GM06990 (cell line): Measurements from ENCODE around the gene IP6K1.

Experiments used
- DNase-seq: peaks from one replicate; pipeline ENCODE4 v3.0.0-alpha.2; 2011; ENCODE audit not compliant: insufficient read length; ENCODE audit errors: extremely low read depth
- H3K27me3 ChIP-seq: replicated peaks from 2 replicates; pipeline ENCODE4 v1.6.0; 2011; ENCODE audit warnings: low read length; ENCODE audit not compliant: control insufficient read depth, insufficient read depth
- H3K36me3 ChIP-seq: 2 replicates; pipeline ENCODE4 v1.5.1; 2011; ENCODE audit warnings: low read length; ENCODE audit not compliant: control insufficient read depth, insufficient read depth
- H3K4me3 ChIP-seq: replicated peaks from 2 replicates; pipeline ENCODE4 v1.5.1; 2011; ENCODE audit warnings: low read depth, mild to moderate bottlenecking, control low read depth, low read length
- CTCF ChIP-seq: IDR thresholded peaks from 2 replicates; pipeline ENCODE4 v1.5.1; 2011; ENCODE audit warnings: low read length, control low read depth, mild to moderate bottlenecking, inconsistent platforms; ENCODE audit not compliant: insufficient read depth, poor library complexity, severe bottlenecking

IP6K1 gene

GRCh38 chr3:49733551-49733950, 52.8 kb downstream of the IP6K1 start:
- DNase-seq, result no peak
- Histone ChIP-seq H3K4me3 (no peak overlapping the region), H3K36me3 (peaks cover 15% of the 10 kb centered on the region), H3K27me3 (no peaks in the 10 kb centered on the region)
- TF ChIP-seq CTCF, result no peak

GRCh38 chr3:49732597-49732996, 53.7 kb downstream of the IP6K1 start:
- no peak for DNase-seq
- Histone ChIP-seq H3K4me3 (no peak overlapping the region), H3K36me3 (peaks cover 12% of the 10 kb centered on the region), H3K27me3 (no peaks in the 10 kb centered on the region)
- TF ChIP-seq CTCF, result no peak

GRCh38 chr3:49729966-49730609, 56.3 kb downstream of the IP6K1 start:
- Histone ChIP-seq H3K27me3 (no peaks in the 10 kb centered on the region), H3K36me3 (peaks cover 21% of the 10 kb centered on the region), H3K4me3 (no peak overlapping the region)
- no peak for DNase-seq
- no peak for TF ChIP-seq CTCF

GRCh38 chr3:49727924-49728361, 58.4 kb downstream of the IP6K1 start:
- DNase-seq, result no peak
- Histone ChIP-seq H3K27me3 (no peaks in the 10 kb centered on the region), H3K36me3 (peaks cover 21% of the 10 kb centered on the region), H3K4me3 (no peak overlapping the region)
- no peak for TF ChIP-seq CTCF

GRCh38 chr3:49727154-49727923, 59.0 kb downstream of the IP6K1 start:
- TF ChIP-seq CTCF, result no peak
- H3K4me3 ChIP-seq, result no peak overlapping the region
- H3K27me3 ChIP-seq, result no peaks in the 10 kb centered on the region
- H3K36me3 ChIP-seq, result peaks cover 18% of the 10 kb centered on the region
- no peak for DNase-seq
